ENCODE results near the gene KIAA0513.

- TF ChIP-seq EZH2 (IDR thresholded peaks at IDR 0.05; ENCODE audit: borderline replicate concordance, low read depth, low read length, poor library complexity, severe bottlenecking) (no peak), CTCF (conservative IDR thresholded peaks at IDR 0.05; ENCODE audit: low read depth, low read length) (no peak)
These were observed 9.4 kb downstream of the KIAA0513 start for GRCh38 chr16:85037050-85037410.
